H1 (cell line): ENCODE data around the gene GNB1. TPM values are rescaled to one million over a fixed set of nuclear protein-coding genes. Genes with fewer than 3 reads are reported as not detected.
A peak's percentile ranks its signal among the peaks of the same experiment; 100 is the strongest.

Experiments
- CTCF ChIA-PET: fragments of 300-600 bp; sonication (Branson Sonifier 250); formaldehyde crosslinking; loops from one replicate; lab custom pipeline; 2021; ENCODE audit not compliant: partially characterized antibody; lab: Charles Lee
- POLR2A ChIA-PET: fragments of 300-600 bp; sonication (Branson Sonifier 250); formaldehyde crosslinking; loops from one replicate; lab custom pipeline; 2021; ENCODE audit warnings: inconsistent platforms; ENCODE audit not compliant: partially characterized antibody; lab: Charles Lee
- DNase-seq, 2 experiments: peaks; one replicate each; pipeline versions ENCODE4 v3.0.0 to v3.0.0-alpha.2; 2010 to 2022; ENCODE audit warnings: low spot score in 2 of 2, low read depth in 1 of 2, mixed read lengths in 1 of 2
- FAIRE-seq: peaks from 2 replicates; lab custom pipeline; 2011; peaks lifted over from hg19 to GRCh38; lab: Jason Lieb, UNC
- H2AFZ ChIP-seq: 2 replicates; pipeline ENCODE4 v1.8.1; 2012; ENCODE audit warnings: low read length, inconsistent platforms
- H2AK5ac ChIP-seq: 2 replicates; pipeline ENCODE4 v1.6.1; 2013; ENCODE audit warnings: low read depth, low read length
- H2BK120ac ChIP-seq: replicated peaks from 2 replicates; pipeline ENCODE3; 2013; ENCODE audit warnings: low read depth, low read length, inconsistent platforms
- H2BK12ac ChIP-seq: 2 replicates; pipeline ENCODE4 v1.6.1; 2013; ENCODE audit warnings: low read depth, low read length
- H2BK15ac ChIP-seq: 2 replicates; pipeline ENCODE4 v1.6.1; 2013; ENCODE audit warnings: low read length
- H2BK20ac ChIP-seq: 2 replicates; pipeline ENCODE4 v1.6.1; 2013; ENCODE audit warnings: low read length
- H2BK5ac ChIP-seq: 2 replicates; pipeline ENCODE4 v1.6.1; 2013; ENCODE audit warnings: low read depth, low read length
- H3K14ac ChIP-seq: 2 replicates; pipeline ENCODE4 v1.6.1; 2013; ENCODE audit warnings: inconsistent platforms; ENCODE audit not compliant: insufficient read length
- H3K18ac ChIP-seq: 2 replicates; pipeline ENCODE4 v1.6.1; 2013; ENCODE audit warnings: low read length; ENCODE audit errors: extremely low read depth
- H3K23ac ChIP-seq: 2 replicates; pipeline ENCODE4 v1.6.1; 2013; ENCODE audit warnings: inconsistent platforms; ENCODE audit not compliant: insufficient read length
- H3K23me2 ChIP-seq: 2 replicates; pipeline ENCODE4 v1.6.1; 2013; ENCODE audit warnings: low read depth, low read length
- H3K27ac ChIP-seq: 2 replicates; pipeline ENCODE4 v1.6.1; 2011; ENCODE audit warnings: low read depth, low read length, inconsistent platforms
- H3K27me3 ChIP-seq, 4 experiments: replicated peaks in 1 of 4; 1 replicate in 1 of 4; 2 replicates in 3 of 4; pipeline versions ENCODE4 v1.6.1 to v1.8.1; 2011 to 2013; ENCODE audit warnings: low read length in 3 of 4, mild to moderate bottlenecking in 3 of 4, inconsistent platforms in 2 of 4, mixed read lengths in 2 of 4, moderate library complexity in 1 of 4; ENCODE audit not compliant: control insufficient read depth in 3 of 4, insufficient read depth in 3 of 4; ENCODE audit errors: extremely low read depth in 1 of 4
- H3K36me3 ChIP-seq, 4 experiments: 2 replicates each; pipeline versions ENCODE4 v1.6.1 to v1.8.1; 2011 to 2013; ENCODE audit warnings: mild to moderate bottlenecking in 4 of 4, low read length in 3 of 4, moderate library complexity in 2 of 4, control low read depth in 1 of 4, inconsistent platforms in 1 of 4; ENCODE audit not compliant: insufficient read depth in 4 of 4, control insufficient read depth in 2 of 4
- H3K4ac ChIP-seq: replicated peaks from 2 replicates; pipeline ENCODE3; 2013; ENCODE audit warnings: low read length, low read depth, mixed read lengths, inconsistent platforms; ENCODE audit not compliant: insufficient read length
- H3K4me1 ChIP-seq, 4 experiments: replicated peaks in 1 of 4; 1 replicate in 1 of 4; 2 replicates in 3 of 4; pipeline versions ENCODE4 v1.6.1 to v1.8.1; 2011 to 2013; ENCODE audit warnings: low read length in 3 of 4, inconsistent platforms in 2 of 4, mixed read lengths in 1 of 4; ENCODE audit not compliant: insufficient read depth in 4 of 4, control insufficient read depth in 3 of 4
- H3K4me2 ChIP-seq, 2 experiments: 2 replicates each; pipeline versions ENCODE4 v1.6.1 to v1.8.1; 2011 to 2013; ENCODE audit warnings: low read depth in 2 of 2, low read length in 2 of 2, control low read depth in 1 of 2, inconsistent platforms in 1 of 2, mild to moderate bottlenecking in 1 of 2; ENCODE audit not compliant: insufficient read depth in 1 of 2
- H3K4me3 ChIP-seq, 4 experiments: fragments of 200-600, 300-600 bp in 1 of 4; sonication (generic), shearing (Covaris generic), sonication (Bioruptor Twin) in 1 of 4; 2 replicates each; pipeline versions ENCODE4 v1.5.1 to v1.8.1; 2011 to 2016; ENCODE audit warnings: low read length in 4 of 4, low read depth in 3 of 4, control low read depth in 2 of 4, inconsistent platforms in 2 of 4, mild to moderate bottlenecking in 2 of 4, mixed read lengths in 1 of 4, moderate library complexity in 1 of 4; ENCODE audit not compliant: insufficient read depth in 2 of 4; ENCODE audit errors: extremely low read depth in 1 of 4
- H3K56ac ChIP-seq: replicated peaks from 2 replicates; pipeline ENCODE3; 2013; ENCODE audit warnings: low read depth, mild to moderate bottlenecking, mixed read lengths, low read length, inconsistent platforms; ENCODE audit not compliant: insufficient read length
- H3K79me1 ChIP-seq: 2 replicates; pipeline ENCODE4 v1.6.1; 2013; ENCODE audit warnings: low read depth, low read length, control low read depth
- H3K79me2 ChIP-seq, 2 experiments: 2 replicates each; pipeline versions ENCODE4 v1.6.1 to v1.8.1; 2012 to 2013; ENCODE audit warnings: low read length in 2 of 2, mild to moderate bottlenecking in 2 of 2, inconsistent platforms in 1 of 2; ENCODE audit not compliant: insufficient read depth in 2 of 2, control insufficient read depth in 1 of 2
- H3K9ac ChIP-seq, 4 experiments: replicated peaks in 1 of 4; 1 replicate in 1 of 4; 2 replicates in 3 of 4; pipeline versions ENCODE4 v1.6.1 to v1.8.1; 2011 to 2013; ENCODE audit warnings: low read depth in 3 of 4, low read length in 3 of 4, control low read depth in 2 of 4, mild to moderate bottlenecking in 2 of 4, moderate library complexity in 2 of 4, inconsistent platforms in 1 of 4; ENCODE audit errors: extremely low read depth in 1 of 4
- H3K9me3 ChIP-seq, 2 experiments: 2 replicates each; pipeline versions ENCODE4 v1.6.1 to v1.8.1; 2012 to 2013; ENCODE audit warnings: mild to moderate bottlenecking in 2 of 2, moderate library complexity in 2 of 2, control low read depth in 1 of 2, inconsistent platforms in 1 of 2, low read depth in 1 of 2, low read length in 1 of 2, mixed read lengths in 1 of 2; ENCODE audit not compliant: insufficient read depth in 2 of 2
- H4K20me1 ChIP-seq, 2 experiments: replicated peaks in 1 of 2; 2 replicates each; pipeline versions ENCODE3 to v1.8.1; 2011 to 2013; ENCODE audit warnings: inconsistent platforms in 2 of 2, low read length in 2 of 2, mild to moderate bottlenecking in 1 of 2; ENCODE audit not compliant: insufficient read depth in 2 of 2, control insufficient read depth in 1 of 2
- H4K5ac ChIP-seq: 2 replicates; pipeline ENCODE4 v1.6.1; 2013; ENCODE audit warnings: low read length, low read depth, mixed read lengths, inconsistent platforms; ENCODE audit not compliant: insufficient read length
- H4K8ac ChIP-seq: 2 replicates; pipeline ENCODE4 v1.8.0; 2013; ENCODE audit warnings: mild to moderate bottlenecking, moderate library complexity, low read length, inconsistent platforms; ENCODE audit not compliant: insufficient read depth; ENCODE audit errors: extremely low read depth
- H4K91ac ChIP-seq: replicated peaks from 2 replicates; pipeline ENCODE3; 2013; ENCODE audit warnings: low read length, mixed read lengths, inconsistent platforms; ENCODE audit not compliant: insufficient read length
- CBX8 ChIP-seq: fragments of 300-800, 300-1000 bp; sonication (generic); IDR thresholded peaks from 2 replicates; pipeline ENCODE4 v1.7.1; 2016; ENCODE audit warnings: low read depth, low read length, borderline replicate concordance
- CEBPB ChIP-seq: IDR thresholded peaks from 2 replicates; pipeline ENCODE4 v1.6.1; 2012; ENCODE audit warnings: low read depth, low read length
- CHD1 ChIP-seq: IDR thresholded peaks from 2 replicates; pipeline ENCODE4 v1.6.1; 2012; ENCODE audit warnings: low read depth, low read length, improper control_type of control experiment
- CREB1 ChIP-seq: IDR thresholded peaks from 2 replicates; pipeline ENCODE4 v1.6.1; 2012; ENCODE audit warnings: inconsistent platforms
- JUN ChIP-seq: IDR thresholded peaks from 2 replicates; pipeline ENCODE4 v1.6.1; 2011; ENCODE audit warnings: low read depth, mild to moderate bottlenecking, improper control_type of control experiment, low read length
- KDM4A ChIP-seq: IDR thresholded peaks from one replicate; pipeline ENCODE4 v1.7.1; 2012; ENCODE audit warnings: low read depth, mild to moderate bottlenecking, moderate library complexity, low read length, inconsistent platforms; ENCODE audit not compliant: severe bottlenecking
- MAX ChIP-seq: IDR thresholded peaks from 2 replicates; pipeline ENCODE4 v1.6.1; 2012; ENCODE audit warnings: inconsistent platforms
- NRF1 ChIP-seq: IDR thresholded peaks from 2 replicates; pipeline ENCODE4 v1.6.1; 2011; ENCODE audit warnings: mild to moderate bottlenecking, low read depth, low read length, improper control_type of control experiment
- POLR2AphosphoS5 ChIP-seq: IDR thresholded peaks from 2 replicates; pipeline ENCODE4 v1.6.1; 2011; ENCODE audit warnings: low read depth, low read length
- RBBP5 ChIP-seq: IDR thresholded peaks from 2 replicates; pipeline ENCODE4 v1.7.1; 2012; ENCODE audit warnings: low read depth, mild to moderate bottlenecking, inconsistent platforms, low read length, moderate library complexity, borderline replicate concordance
- SUZ12 ChIP-seq: fragments of 200-600 bp; sonication (generic); IDR thresholded peaks from 2 replicates; pipeline ENCODE4 v1.6.1; 2012; ENCODE audit warnings: mild to moderate bottlenecking, inconsistent platforms, low read length, moderate library complexity, mixed read lengths
- TBP ChIP-seq: IDR thresholded peaks from 2 replicates; pipeline ENCODE4 v1.6.1; 2011; ENCODE audit warnings: low read depth, low read length, improper control_type of control experiment
- WGBS, 2 experiments: shearing (Covaris generic) in 1 of 2; methylation state at CpG; one replicate each; pipeline versions ENCODE4 v1.1.6 to v1.1.7; 2013 to 2015; ENCODE audit warnings: low lambda C conversion rate in 2 of 2, mixed read lengths in 2 of 2, inconsistent platforms in 1 of 2, low coverage in 1 of 2, missing lambda C conversion rate in 1 of 2; ENCODE audit not compliant: insufficient replicate concordance in 2 of 2, insufficient coverage in 1 of 2, insufficient read length in 1 of 2; ENCODE audit errors: extremely low coverage in 1 of 2, missing lambda C conversion rate in 1 of 2; 5-methylcytosine and 5-hydroxymethylcytosine counted together
- polyA plus RNA-seq, 7 experiments: library from polyadenylated mRNA; depleted of rRNA in 3 of 7; stranded (reverse) in 5 of 7; unstranded in 2 of 7; fragments of >200 nt in 5 of 7; fragments of 200-250 nt in 2 of 7; gene quantifications; 1 replicate in 5 of 7; 2 replicates in 1 of 7; 4 replicates in 1 of 7; pipeline versions ENCODE4 v1.2.1 to v1.2.3, GENCODE V29; 2011 to 2013; ENCODE audit warnings: missing spikeins in 2 of 7, mixed read lengths in 2 of 7
- total RNA-seq: library from RNA; stranded (reverse); fragmentation: NEBNext Ultra II Directional; extraction: Animal tissue kit (Norgen Biotek cat#: 25700); gene quantifications from 2 replicates; pipeline ENCODE4 v1.2.1, GENCODE V29; 2021

GNB1 gene
- total and polyA plus RNA-seq, 2 of the 8 experiments (the other 6 are each of a cell fraction or from before 2014, with no cell fraction given): 343 to 382 TPM

DNA sequence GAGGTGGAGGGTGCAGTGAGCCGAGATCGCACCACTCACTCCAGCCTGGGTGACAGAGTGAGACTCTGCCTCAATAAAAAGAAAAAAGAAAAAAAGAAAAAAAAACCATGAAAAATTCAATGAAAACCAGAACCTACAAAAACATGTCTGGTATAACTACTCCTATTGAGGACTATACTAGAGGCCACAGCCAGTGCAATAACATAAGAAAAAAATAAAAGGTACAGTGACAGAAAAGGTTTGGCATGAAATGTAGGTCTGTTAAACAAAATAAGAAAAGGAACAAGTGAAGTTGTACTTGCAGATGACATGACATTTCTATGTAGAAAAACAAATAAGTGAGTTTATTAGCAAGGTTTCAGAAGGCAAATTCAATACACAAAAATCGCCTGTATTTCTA lies 120.8 kb downstream of the GNB1 start:
- Histone ChIP-seq H2BK12ac (no peak overlapping the region), H3K9ac (no peak overlapping the region)
- TF ChIP-seq CEBPB (no peak), TBP (no peak), KDM4A (no peak), JUN (no peak), CHD1 (no peak), RBBP5 (no peak), NRF1 (no peak), MAX (no peak), CREB1 (no peak), POLR2AphosphoS5 (no peak), CBX8 (no peak), SUZ12 (no peak)
- TF ChIP-seq, all 59 proteins: peak for 0
- no peak overlapping the region for H3K23ac ChIP-seq
- CTCF ChIA-PET: interaction anchor here (0.7 to 1.9 kb wide), 3 partner anchors 28 to 231 kb away, joined by 3 to 6 read pairs (median 4); no protein-coding TSS in a partner anchor
- peaks cover 21% of the 10 kb centered on the region for H3K79me1 ChIP-seq
- no peak overlapping the region for H2BK15ac ChIP-seq
- H2BK5ac ChIP-seq: no peak overlapping the region
- no peak overlapping the region for H3K27ac ChIP-seq
- no peak for FAIRE-seq
- H4K20me1 ChIP-seq: peaks cover 3 to 7% of the 10 kb centered on the region in 2 experiments
- no peak overlapping the region for H2BK120ac ChIP-seq
- no peak overlapping the region for H3K14ac ChIP-seq
- POLR2A ChIA-PET: no interaction called here
- no peak overlapping the region for H4K91ac ChIP-seq
- H2AK5ac ChIP-seq: no peak overlapping the region
- H3K27me3 ChIP-seq: no peaks in the 10 kb centered on the region
- H3K23me2 ChIP-seq: no peaks in the 10 kb centered on the region; the same call in 1 of the 2 replicates
- no peaks in the 10 kb centered on the region for H3K4me1 ChIP-seq
- WGBS, 2 experiments: 97% methylated on average over 3 of the region's 3 CpGs; no CpG with 5 or more reads in 1 of the 2 experiments
- H3K4ac ChIP-seq: no peak overlapping the region
- no peak overlapping the region for H3K56ac ChIP-seq
- H3K18ac ChIP-seq: no peak overlapping the region
- H4K8ac ChIP-seq: 0 out of 2 replicates have a peak overlapping the region, but pooled peaks have one; percentile 25
- DNase-seq: no peak
- H3K79me2 ChIP-seq: peaks cover 7 to 84% of the 10 kb centered on the region in 2 experiments
- H2BK20ac ChIP-seq: no peak overlapping the region
- no peak overlapping the region for H4K5ac ChIP-seq
- H3K4me2 ChIP-seq: no peak overlapping the region
- H3K4me3 ChIP-seq: no peak overlapping the region
- H3K9me3 ChIP-seq: no peaks in the 10 kb centered on the region
- no peak overlapping the region for H2AFZ ChIP-seq
- peaks cover 0 to 23% (median 13%) of the 10 kb centered on the region in 4 experiments; a peak in 5 of 8 replicates for H3K36me3 ChIP-seq
